KMS-11 (cell line): ENCODE data around the gene ATP6V0E2.
"Not testable (repeated sequence)": the region's sequence is repeated elsewhere in the genome, so short reads cannot be mapped to it uniquely, and the experiment has no call there.

ENCODE experiments used
- H2AFZ ChIP-seq: fragments of 200-600 bp; sonication (generic); 2 replicates; pipeline ENCODE4 v1.6.1; 2016; ENCODE audit warnings: antibody characterized with exemption, mixed run types, low read depth
- H3K27ac ChIP-seq: fragments of 200-600 bp; sonication (generic); 2 replicates; pipeline ENCODE4 v1.6.1; 2016; ENCODE audit warnings: mild to moderate bottlenecking, mixed run types
- H3K27me3 ChIP-seq: fragments of 200-600 bp; sonication (generic); 2 replicates; pipeline ENCODE4 v1.6.1; 2017; ENCODE audit warnings: mild to moderate bottlenecking, low read depth, mixed run types, moderate library complexity; ENCODE audit not compliant: insufficient read depth
- H3K36me3 ChIP-seq: fragments of 200-600 bp; sonication (generic); 2 replicates; pipeline ENCODE4 v1.6.1; 2017; ENCODE audit warnings: mild to moderate bottlenecking, mixed run types; ENCODE audit not compliant: insufficient read depth
- H3K4me1 ChIP-seq: fragments of 200-600 bp; sonication (generic); 2 replicates; pipeline ENCODE4 v1.6.1; 2016; ENCODE audit warnings: mild to moderate bottlenecking, low read depth, mixed run types; ENCODE audit not compliant: poor library complexity, severe bottlenecking
- H3K4me2 ChIP-seq: fragments of 200-600 bp; sonication (generic); 2 replicates; pipeline ENCODE4 v1.7.0; 2016; ENCODE audit warnings: mild to moderate bottlenecking, mixed run types
- H3K4me3 ChIP-seq: fragments of 200-600 bp; sonication (generic); IDR thresholded peaks from 2 replicates; pipeline ENCODE4 v1.6.1; 2017; ENCODE audit warnings: low read depth, low read length, mixed read lengths; ENCODE audit not compliant: insufficient read depth
- H3K79me2 ChIP-seq: fragments of 200-600 bp; sonication (generic); 2 replicates; pipeline ENCODE4 v1.6.1; 2016; ENCODE audit warnings: low read depth, mixed run types; ENCODE audit not compliant: insufficient read depth
- H3K9ac ChIP-seq: fragments of 200-600 bp; sonication (generic); 2 replicates; pipeline ENCODE4 v1.6.1; 2016; ENCODE audit warnings: mild to moderate bottlenecking, mixed run types
- H4K20me1 ChIP-seq: fragments of 200-600 bp; sonication (generic); 2 replicates; pipeline ENCODE4 v1.6.1; 2016; ENCODE audit warnings: mild to moderate bottlenecking, mixed run types; ENCODE audit not compliant: insufficient read depth
- TF ChIP-seq, protein P1 (sequence below): fragments of 200-600 bp; sonication (generic); conservative IDR thresholded peaks from 2 replicates; pipeline ENCODE4 v1.6.1; 2017; ENCODE audit warnings: low read depth, mild to moderate bottlenecking, antibody characterized with exemption, low read length, moderate library complexity, mixed read lengths

Gene ATP6V0E2

DNA sequence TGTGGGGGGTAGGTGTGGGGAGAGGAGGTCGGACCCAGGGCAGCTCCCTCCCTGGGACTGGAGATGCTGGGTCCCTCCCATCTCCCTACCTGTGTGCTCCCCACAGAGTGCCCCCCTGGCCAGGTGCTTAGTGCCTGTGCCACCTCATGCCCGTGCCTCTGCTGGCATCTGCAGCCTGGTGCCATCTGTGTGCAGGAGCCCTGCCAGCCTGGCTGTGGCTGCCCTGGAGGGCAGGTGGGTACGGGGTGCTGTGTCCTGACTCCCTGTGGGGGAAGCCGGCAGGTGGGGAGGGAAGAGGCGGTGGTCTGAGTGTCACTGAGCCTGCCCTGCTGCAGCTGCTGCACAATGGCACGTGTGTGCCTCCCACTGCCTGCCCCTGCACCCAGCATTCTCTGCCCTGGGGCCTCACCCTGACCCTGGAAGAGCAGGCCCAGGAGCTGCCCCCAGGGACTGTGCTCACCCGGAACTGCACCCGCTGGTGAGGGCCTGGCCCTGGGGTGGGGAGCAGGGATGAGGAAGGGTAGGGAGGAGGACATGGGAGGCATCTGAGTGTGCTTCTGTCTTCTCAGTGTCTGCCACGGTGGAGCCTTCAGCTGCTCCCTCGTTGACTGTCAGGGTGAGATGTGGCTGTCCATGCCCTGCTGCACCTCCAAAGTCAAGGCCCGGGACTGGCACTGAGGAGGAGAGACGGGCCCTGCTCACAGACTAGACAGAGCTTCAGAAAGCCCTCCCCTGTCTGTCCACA, 47.3 kb upstream of the ATP6V0E2 start:
- no peak overlapping the region for H3K4me3 ChIP-seq
- TF ChIP-seq, protein P1, sequence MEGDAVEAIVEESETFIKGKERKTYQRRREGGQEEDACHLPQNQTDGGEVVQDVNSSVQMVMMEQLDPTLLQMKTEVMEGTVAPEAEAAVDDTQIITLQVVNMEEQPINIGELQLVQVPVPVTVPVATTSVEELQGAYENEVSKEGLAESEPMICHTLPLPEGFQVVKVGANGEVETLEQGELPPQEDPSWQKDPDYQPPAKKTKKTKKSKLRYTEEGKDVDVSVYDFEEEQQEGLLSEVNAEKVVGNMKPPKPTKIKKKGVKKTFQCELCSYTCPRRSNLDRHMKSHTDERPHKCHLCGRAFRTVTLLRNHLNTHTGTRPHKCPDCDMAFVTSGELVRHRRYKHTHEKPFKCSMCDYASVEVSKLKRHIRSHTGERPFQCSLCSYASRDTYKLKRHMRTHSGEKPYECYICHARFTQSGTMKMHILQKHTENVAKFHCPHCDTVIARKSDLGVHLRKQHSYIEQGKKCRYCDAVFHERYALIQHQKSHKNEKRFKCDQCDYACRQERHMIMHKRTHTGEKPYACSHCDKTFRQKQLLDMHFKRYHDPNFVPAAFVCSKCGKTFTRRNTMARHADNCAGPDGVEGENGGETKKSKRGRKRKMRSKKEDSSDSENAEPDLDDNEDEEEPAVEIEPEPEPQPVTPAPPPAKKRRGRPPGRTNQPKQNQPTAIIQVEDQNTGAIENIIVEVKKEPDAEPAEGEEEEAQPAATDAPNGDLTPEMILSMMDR: no peak
- no peaks in the 10 kb centered on the region for H3K36me3 ChIP-seq
- H3K9ac ChIP-seq: no peak overlapping the region
- no peak overlapping the region for H3K4me2 ChIP-seq
- H3K4me1 ChIP-seq: no peaks in the 10 kb centered on the region
- H4K20me1 ChIP-seq: no peaks in the 10 kb centered on the region
- H3K27me3 ChIP-seq: peaks cover 75% of the 10 kb centered on the region
- H2AFZ ChIP-seq: no peak overlapping the region
- no peaks in the 10 kb centered on the region for H3K79me2 ChIP-seq
- no peak overlapping the region for H3K27ac ChIP-seq

DNA sequence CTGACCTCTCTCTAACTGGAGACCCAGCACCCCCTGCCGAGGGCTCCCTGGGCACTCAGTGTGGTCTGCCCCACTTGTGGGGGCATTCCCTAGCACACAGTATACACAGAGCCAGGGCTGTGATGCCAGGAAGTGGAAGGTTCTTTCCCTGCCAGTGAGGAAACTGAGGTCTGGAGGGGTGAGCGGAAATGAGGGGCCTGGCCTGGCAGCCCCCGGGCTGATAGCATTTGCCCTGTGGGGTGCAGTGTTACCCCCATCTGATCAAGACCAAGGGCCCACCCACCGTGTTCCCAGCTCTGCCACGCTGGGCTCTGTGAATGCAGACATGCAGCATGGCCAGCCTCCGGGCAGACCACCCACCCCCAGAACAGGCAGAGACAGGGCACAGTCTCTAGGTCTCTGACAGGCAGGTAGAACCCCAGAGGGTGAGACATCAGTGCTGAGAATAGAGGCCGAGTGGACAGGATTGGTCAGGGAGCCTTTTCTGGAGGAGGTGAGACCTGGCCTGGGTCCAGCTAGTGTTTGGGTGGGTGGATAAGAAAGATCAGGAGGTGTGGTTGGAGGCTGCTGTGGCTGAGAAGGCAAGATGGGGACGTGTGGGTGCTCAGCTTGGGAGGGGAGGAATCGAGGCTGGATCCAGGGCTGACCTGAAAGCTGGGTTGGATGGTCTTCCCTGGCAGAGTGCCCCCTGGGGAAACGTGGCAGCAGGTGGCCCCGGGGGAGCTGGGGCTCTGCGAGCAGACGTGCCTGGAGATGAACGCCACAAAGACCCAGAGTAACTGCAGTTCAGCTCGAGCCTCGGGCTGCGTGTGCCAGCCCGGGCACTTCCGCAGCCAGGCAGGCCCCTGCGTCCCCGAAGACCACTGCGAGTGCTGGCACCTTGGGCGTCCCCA, 46.4 kb upstream of the ATP6V0E2 start:
- H3K27me3 ChIP-seq: peaks cover 75% of the 10 kb centered on the region
- no peaks in the 10 kb centered on the region for H3K4me1 ChIP-seq
- H3K9ac ChIP-seq: no peak overlapping the region
- H3K36me3 ChIP-seq: no peaks in the 10 kb centered on the region
- no peaks in the 10 kb centered on the region for H4K20me1 ChIP-seq
- no peaks in the 10 kb centered on the region for H3K79me2 ChIP-seq
- no peak overlapping the region for H3K4me3 ChIP-seq
- TF ChIP-seq, protein P1: no peak
- no peak overlapping the region for H2AFZ ChIP-seq
- H3K27ac ChIP-seq: no peak overlapping the region
- H3K4me2 ChIP-seq: no peak overlapping the region

DNA sequence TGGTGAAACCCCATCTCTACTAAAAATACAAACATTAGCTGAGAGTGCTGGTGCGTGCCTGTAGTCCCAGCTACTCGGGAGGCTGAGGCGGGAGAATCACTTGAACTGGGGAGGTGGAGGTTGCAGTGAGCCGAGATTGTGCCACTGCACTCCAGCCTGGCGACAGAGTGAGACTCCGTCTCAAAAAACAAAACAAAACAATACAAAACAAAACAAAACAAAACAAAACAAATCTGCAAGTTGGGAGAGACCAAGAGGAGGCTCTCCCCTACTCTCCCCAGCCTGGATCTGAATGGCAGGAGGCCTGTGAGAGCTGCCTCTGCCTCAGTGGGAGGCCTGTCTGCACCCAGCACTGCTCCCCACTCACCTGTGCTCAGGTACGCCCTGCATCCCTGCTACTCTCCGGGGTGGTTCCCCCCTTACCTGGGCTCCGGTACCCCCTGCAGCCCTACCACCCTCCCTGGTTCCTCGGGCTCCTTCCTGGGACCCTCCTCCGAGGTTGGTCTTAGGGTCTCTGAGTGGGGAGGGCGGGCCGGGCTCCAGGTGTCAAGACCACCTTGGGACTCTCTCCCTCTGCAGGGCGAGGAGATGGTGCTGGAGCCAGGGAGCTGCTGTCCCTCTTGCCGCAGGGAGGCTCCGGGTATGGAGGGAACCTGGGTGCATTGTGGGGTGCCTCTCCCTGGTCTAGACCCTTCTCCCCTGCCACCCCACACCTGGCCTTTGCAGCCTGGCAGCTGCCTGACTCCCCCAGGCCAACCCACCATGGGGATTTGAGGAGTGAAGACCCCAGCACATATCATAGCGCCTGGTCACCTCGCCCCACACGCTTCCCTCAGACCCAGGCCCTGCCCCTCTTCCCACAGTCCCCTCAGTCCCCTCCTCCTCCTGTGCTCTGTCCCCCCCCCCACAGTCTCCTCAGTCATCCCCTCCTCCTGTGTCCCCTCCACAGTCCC, 45.1 kb upstream of the ATP6V0E2 start:
- H3K4me1 ChIP-seq: no peaks in the 10 kb centered on the region
- TF ChIP-seq, protein P1: no peak
- H3K36me3 ChIP-seq: no peaks in the 10 kb centered on the region
- H3K27ac ChIP-seq: no peak overlapping the region
- no peak overlapping the region for H3K4me2 ChIP-seq
- H2AFZ ChIP-seq: no peak overlapping the region
- no peak overlapping the region for H3K9ac ChIP-seq
- no peaks in the 10 kb centered on the region for H4K20me1 ChIP-seq
- H3K27me3 ChIP-seq: peaks cover 75% of the 10 kb centered on the region
- H3K79me2 ChIP-seq: no peaks in the 10 kb centered on the region
- H3K4me3 ChIP-seq: no peak overlapping the region

DNA sequence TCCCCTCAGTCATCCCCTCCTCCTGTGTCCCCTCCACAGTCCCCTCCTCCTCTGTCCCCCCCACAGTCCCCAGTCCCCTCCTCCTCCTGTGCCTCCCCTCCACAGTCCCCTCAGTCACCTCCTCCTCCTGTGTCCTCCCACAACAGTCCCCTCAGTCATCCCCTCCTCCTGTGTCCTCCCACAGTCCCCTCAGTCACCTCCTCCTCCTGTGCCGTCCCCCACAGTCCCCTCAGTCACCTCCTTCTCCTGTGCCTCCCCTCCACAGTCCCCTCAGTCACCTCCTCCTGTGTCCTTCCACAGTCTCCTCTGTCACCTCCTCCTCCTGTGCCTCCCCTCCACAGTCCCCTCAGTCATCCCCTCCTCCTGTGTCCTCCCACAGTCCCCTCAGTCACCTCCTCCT, 43.2 kb upstream of the ATP6V0E2 start:
- H3K4me1 ChIP-seq, H4K20me1 ChIP-seq, H3K4me3 ChIP-seq, H2AFZ ChIP-seq, H3K4me2 ChIP-seq, H3K36me3 ChIP-seq, H3K9ac ChIP-seq, H3K27ac ChIP-seq, H3K79me2 ChIP-seq: not testable (repeated sequence)
- H3K27me3 ChIP-seq: peaks cover 64% of the 10 kb centered on the region
